Measurements from ENCODE around the gene CAMK2A.

Gene CAMK2A

DNA sequence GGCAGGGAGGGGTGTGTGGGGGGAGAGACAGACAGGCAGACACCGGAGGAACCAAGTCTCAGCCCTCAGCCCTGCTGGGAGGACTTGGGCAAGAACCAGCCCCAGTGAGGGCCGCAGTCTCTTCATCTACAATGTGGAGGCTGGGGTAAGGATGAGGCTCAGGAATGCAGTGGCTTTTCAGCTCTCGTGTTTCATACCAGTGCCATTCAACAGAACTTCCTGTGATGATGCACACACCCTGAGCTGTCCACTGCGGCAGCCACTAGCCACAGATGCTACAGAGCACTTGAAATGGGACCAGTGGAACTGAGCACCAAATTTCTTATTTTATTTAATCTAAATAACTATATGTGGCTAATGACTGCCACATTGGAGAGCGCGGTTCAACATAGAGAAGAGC is 10.7 kb downstream of the CAMK2A start:
- no peaks in the 10 kb centered on the region for H3K4me1 ChIP-seq (ENCODE audit: control insufficient read depth, low read length)
- no peak for TF ChIP-seq EZH2phosphoT487 (IDR thresholded peaks at IDR 0.05; ENCODE audit: borderline replicate concordance, low read length)
- TF ChIP-seq, protein P1, sequence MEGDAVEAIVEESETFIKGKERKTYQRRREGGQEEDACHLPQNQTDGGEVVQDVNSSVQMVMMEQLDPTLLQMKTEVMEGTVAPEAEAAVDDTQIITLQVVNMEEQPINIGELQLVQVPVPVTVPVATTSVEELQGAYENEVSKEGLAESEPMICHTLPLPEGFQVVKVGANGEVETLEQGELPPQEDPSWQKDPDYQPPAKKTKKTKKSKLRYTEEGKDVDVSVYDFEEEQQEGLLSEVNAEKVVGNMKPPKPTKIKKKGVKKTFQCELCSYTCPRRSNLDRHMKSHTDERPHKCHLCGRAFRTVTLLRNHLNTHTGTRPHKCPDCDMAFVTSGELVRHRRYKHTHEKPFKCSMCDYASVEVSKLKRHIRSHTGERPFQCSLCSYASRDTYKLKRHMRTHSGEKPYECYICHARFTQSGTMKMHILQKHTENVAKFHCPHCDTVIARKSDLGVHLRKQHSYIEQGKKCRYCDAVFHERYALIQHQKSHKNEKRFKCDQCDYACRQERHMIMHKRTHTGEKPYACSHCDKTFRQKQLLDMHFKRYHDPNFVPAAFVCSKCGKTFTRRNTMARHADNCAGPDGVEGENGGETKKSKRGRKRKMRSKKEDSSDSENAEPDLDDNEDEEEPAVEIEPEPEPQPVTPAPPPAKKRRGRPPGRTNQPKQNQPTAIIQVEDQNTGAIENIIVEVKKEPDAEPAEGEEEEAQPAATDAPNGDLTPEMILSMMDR (IDR thresholded peaks at IDR 0.05; ENCODE audit: low read depth, low read length, poor library complexity, severe bottlenecking): no peak
- no peaks in the 10 kb centered on the region for H3K79me2 ChIP-seq (ENCODE audit: control insufficient read depth, low read length)
- H4K20me1 ChIP-seq (ENCODE audit: control insufficient read depth, insufficient read depth, low read depth, low read length): no peaks in the 10 kb centered on the region
- H3K27me3 ChIP-seq (ENCODE audit: control insufficient read depth, low read length): peaks cover 25% of the 10 kb centered on the region
- H3K9me3 ChIP-seq (ENCODE audit: control insufficient read depth, insufficient read depth, low read length): no peaks in the 10 kb centered on the region
- no peak overlapping the region for H3K27ac ChIP-seq (ENCODE audit: low read depth, low read length)
- H3K9me2 ChIP-seq (replicated peaks; ENCODE audit: control insufficient read depth, low read length): no peaks in the 10 kb centered on the region
- H3F3A ChIP-seq (ENCODE audit: control insufficient read depth, insufficient read depth): no peaks in the 10 kb centered on the region
- H3K36me3 ChIP-seq (ENCODE audit: control insufficient read depth, low read length): no peaks in the 10 kb centered on the region
- no peak overlapping the region for H3K4me2 ChIP-seq (ENCODE audit: low read length)
- no peak overlapping the region for H3K4me3 ChIP-seq (ENCODE audit: low read length)

DNA sequence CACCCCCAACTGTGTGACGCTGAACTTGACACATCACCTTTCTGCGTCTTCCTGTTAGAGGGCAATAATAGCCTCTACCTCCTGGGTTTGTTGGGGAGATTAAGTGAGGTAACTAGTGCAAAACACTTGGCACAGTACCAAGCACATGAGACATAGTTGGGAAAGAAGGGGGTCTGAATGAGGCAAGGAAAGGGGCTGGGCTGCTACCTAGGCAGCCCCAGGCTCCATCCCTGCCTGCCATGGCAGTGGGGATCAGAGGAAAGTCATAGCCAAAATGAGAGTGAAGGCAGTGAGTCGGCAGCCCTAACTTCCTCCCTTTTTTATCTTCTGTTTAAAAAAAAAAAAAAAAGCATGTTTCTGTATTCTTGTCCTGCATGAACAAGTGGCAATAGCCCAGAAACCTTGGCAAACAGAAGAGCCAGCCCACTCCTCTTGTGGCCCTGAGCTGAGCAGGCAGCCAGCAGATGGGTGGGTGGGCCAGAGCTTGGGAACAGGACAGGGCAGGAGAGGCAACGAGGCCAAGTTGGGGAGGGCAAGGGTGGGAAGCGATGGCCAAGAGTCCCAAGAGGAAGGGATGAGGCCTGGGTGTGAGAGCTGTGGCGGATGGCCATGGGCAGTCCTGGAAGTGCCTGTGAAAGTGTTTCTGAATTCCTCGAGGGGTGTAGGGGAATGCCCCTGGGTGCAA is 11.4 kb downstream of the CAMK2A start:
- TF ChIP-seq EZH2phosphoT487 (IDR thresholded peaks at IDR 0.05; ENCODE audit: borderline replicate concordance, low read length): no peak
- TF ChIP-seq, protein P1 (IDR thresholded peaks at IDR 0.05; ENCODE audit: low read depth, low read length, poor library complexity, severe bottlenecking): no peak
- Histone ChIP-seq H3K4me1 (ENCODE audit: control insufficient read depth, low read length) (no peaks in the 10 kb centered on the region), H3K4me3 (ENCODE audit: low read length) (no peak overlapping the region), H3K9me3 (ENCODE audit: control insufficient read depth, insufficient read depth, low read length) (no peaks in the 10 kb centered on the region), H3F3A (ENCODE audit: control insufficient read depth, insufficient read depth) (no peaks in the 10 kb centered on the region), H4K20me1 (ENCODE audit: control insufficient read depth, insufficient read depth, low read depth, low read length) (no peaks in the 10 kb centered on the region), H3K9me2 (replicated peaks; ENCODE audit: control insufficient read depth, low read length) (no peaks in the 10 kb centered on the region), H3K27me3 (ENCODE audit: control insufficient read depth, low read length) (peaks cover 26% of the 10 kb centered on the region), H3K4me2 (ENCODE audit: low read length) (no peak overlapping the region), H3K27ac (ENCODE audit: low read depth, low read length) (no peak overlapping the region), H3K79me2 (ENCODE audit: control insufficient read depth, low read length) (no peaks in the 10 kb centered on the region), H3K36me3 (ENCODE audit: control insufficient read depth, low read length) (no peaks in the 10 kb centered on the region)

DNA sequence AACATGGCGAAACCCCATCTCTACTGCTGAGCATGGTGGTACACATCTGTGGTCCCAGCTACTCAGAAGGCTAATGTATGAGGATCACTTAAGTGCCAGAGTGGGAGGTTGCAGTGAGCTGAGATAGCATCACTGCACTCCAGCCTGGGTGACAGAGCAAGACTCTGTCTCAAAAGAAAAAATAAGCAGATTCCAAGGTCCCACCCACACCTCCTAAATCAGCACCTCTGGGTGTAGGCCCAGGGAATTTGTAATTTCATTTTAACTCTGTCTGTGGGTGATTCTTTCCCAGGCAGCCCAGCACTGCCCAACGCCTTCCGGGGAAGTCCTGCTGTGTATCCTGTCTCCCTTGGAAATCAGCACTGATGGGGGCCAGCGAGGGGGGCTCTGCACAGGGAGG is 12.5 kb downstream of the CAMK2A start:
- H3K27me3 ChIP-seq (ENCODE audit: control insufficient read depth, low read length): peaks cover 26% of the 10 kb centered on the region
- TF ChIP-seq, protein P1 (IDR thresholded peaks at IDR 0.05; ENCODE audit: low read depth, low read length, poor library complexity, severe bottlenecking): no peak
- TF ChIP-seq EZH2phosphoT487 (IDR thresholded peaks at IDR 0.05; ENCODE audit: borderline replicate concordance, low read length): no peak
- no peaks in the 10 kb centered on the region for H3F3A ChIP-seq (ENCODE audit: control insufficient read depth, insufficient read depth)
- no peaks in the 10 kb centered on the region for H3K9me3 ChIP-seq (ENCODE audit: control insufficient read depth, insufficient read depth, low read length)
- H4K20me1 ChIP-seq (ENCODE audit: control insufficient read depth, insufficient read depth, low read depth, low read length): no peaks in the 10 kb centered on the region
- no peak overlapping the region for H3K4me2 ChIP-seq (ENCODE audit: low read length)
- H3K4me1 ChIP-seq (ENCODE audit: control insufficient read depth, low read length): no peaks in the 10 kb centered on the region
- no peaks in the 10 kb centered on the region for H3K79me2 ChIP-seq (ENCODE audit: control insufficient read depth, low read length)
- no peaks in the 10 kb centered on the region for H3K9me2 ChIP-seq (replicated peaks; ENCODE audit: control insufficient read depth, low read length)
- no peak overlapping the region for H3K4me3 ChIP-seq (ENCODE audit: low read length)
- H3K27ac ChIP-seq (ENCODE audit: low read depth, low read length): no peak overlapping the region
- H3K36me3 ChIP-seq (ENCODE audit: control insufficient read depth, low read length): no peaks in the 10 kb centered on the region
